ENCODE data around the gene PHLDA1. TPM values are rescaled to one million over a fixed set of nuclear protein-coding genes. Genes with fewer than 3 reads are reported as not detected.

PHLDA1 gene
- total RNA-seq, 1 donor from 2014 or later = 40.3 TPM

DNA sequence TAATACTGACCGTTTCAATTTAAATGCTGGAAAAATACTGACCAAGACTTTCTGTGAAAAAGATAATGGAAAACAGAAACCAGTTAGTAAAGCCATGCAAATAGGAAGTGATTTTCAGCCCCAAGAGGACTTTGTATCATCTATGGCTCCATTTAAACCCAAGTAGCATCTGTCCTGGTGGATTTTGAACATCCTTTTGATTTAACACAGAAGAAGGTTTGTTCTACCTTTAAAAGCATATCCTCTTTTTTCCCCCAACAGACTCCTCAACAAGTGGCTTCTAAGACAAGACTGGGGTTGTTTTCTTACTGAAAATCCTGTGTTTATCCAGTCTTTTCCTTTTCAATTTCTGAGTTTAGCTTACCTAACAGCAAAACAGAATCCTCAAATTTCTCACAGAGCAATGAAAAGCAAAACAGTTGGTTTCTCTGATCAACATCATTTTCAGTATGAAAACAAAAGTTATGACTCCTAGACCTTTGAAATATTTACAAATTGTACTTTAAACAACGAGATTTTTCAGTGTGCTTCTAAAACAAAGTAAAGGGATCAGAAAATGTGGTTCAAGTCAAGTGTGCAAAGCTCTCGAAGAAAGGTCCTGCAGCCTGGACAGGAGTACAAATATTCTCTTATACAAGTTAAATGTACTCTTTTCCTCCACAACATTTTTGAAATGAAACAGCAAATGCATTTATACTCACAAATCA is 2.9 kb downstream of the PHLDA1 start:
- intact Hi-C loops (cut with DNase I) = no loop called here
- Histone ChIP-seq H3K36me3 (no peaks in the 10 kb centered on the region), H3K4me1 (peaks cover 46% of the 10 kb centered on the region), H3K4me3 (peak overlapping the region; percentile 60 to 66), H3K9me3 (no peaks in the 10 kb centered on the region), H3K27me3 (no peaks in the 10 kb centered on the region), H3K27ac (peak overlapping the region; percentile 93)
- no peak for DNase-seq (ENCODE audit: extremely low spot score in 2 of 2)
- TF ChIP-seq POLR2AphosphoS5 (IDR thresholded peaks at IDR 0.05; ENCODE audit: insufficient read depth in 1 of 2, low read depth in 1 of 2) (no peak), POLR2A (IDR thresholded peaks at IDR 0.05) (no peak)
- TF ChIP-seq, protein P1, sequence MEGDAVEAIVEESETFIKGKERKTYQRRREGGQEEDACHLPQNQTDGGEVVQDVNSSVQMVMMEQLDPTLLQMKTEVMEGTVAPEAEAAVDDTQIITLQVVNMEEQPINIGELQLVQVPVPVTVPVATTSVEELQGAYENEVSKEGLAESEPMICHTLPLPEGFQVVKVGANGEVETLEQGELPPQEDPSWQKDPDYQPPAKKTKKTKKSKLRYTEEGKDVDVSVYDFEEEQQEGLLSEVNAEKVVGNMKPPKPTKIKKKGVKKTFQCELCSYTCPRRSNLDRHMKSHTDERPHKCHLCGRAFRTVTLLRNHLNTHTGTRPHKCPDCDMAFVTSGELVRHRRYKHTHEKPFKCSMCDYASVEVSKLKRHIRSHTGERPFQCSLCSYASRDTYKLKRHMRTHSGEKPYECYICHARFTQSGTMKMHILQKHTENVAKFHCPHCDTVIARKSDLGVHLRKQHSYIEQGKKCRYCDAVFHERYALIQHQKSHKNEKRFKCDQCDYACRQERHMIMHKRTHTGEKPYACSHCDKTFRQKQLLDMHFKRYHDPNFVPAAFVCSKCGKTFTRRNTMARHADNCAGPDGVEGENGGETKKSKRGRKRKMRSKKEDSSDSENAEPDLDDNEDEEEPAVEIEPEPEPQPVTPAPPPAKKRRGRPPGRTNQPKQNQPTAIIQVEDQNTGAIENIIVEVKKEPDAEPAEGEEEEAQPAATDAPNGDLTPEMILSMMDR (IDR thresholded peaks at IDR 0.05) = no peak

- intact Hi-C loops (cut with DNase I) = no loop called here
- Histone ChIP-seq H3K9me3 (no peaks in the 10 kb centered on the region), H3K27me3 (no peaks in the 10 kb centered on the region), H3K4me1 (peaks cover 38% of the 10 kb centered on the region), H3K36me3 (no peaks in the 10 kb centered on the region), H3K4me3 (no peak overlapping the region), H3K27ac (peak overlapping the region; percentile 5)
- no peak for DNase-seq (ENCODE audit: extremely low spot score in 2 of 2)
- TF ChIP-seq POLR2A (IDR thresholded peaks at IDR 0.05) (no peak), POLR2AphosphoS5 (IDR thresholded peaks at IDR 0.05; ENCODE audit: insufficient read depth in 1 of 2, low read depth in 1 of 2) (peak in 1 of 2 donors; percentile 26)
- TF ChIP-seq, protein P1 (IDR thresholded peaks at IDR 0.05) = no peak
Measured at GRCh38 chr12:76026643-76027063, 4.9 kb downstream of the PHLDA1 start.

- H3K4me3 ChIP-seq = no peak overlapping the region
- no peak for DNase-seq (ENCODE audit: extremely low spot score in 2 of 2)
- no peaks in the 10 kb centered on the region for H3K9me3 ChIP-seq
- H3K4me1 ChIP-seq = peaks cover 40% of the 10 kb centered on the region
- intact Hi-C loops (cut with DNase I) = no loop called here
- no peaks in the 10 kb centered on the region for H3K27me3 ChIP-seq
- H3K27ac ChIP-seq = peak overlapping the region; percentile 5
- TF ChIP-seq, protein P1 (IDR thresholded peaks at IDR 0.05) = no peak
- TF ChIP-seq POLR2A (IDR thresholded peaks at IDR 0.05) (no peak), POLR2AphosphoS5 (IDR thresholded peaks at IDR 0.05; ENCODE audit: insufficient read depth in 1 of 2, low read depth in 1 of 2) (no peak)
- no peaks in the 10 kb centered on the region for H3K36me3 ChIP-seq
Measured at GRCh38 chr12:76025601-76026575, 5.7 kb downstream of the PHLDA1 start.

DNA sequence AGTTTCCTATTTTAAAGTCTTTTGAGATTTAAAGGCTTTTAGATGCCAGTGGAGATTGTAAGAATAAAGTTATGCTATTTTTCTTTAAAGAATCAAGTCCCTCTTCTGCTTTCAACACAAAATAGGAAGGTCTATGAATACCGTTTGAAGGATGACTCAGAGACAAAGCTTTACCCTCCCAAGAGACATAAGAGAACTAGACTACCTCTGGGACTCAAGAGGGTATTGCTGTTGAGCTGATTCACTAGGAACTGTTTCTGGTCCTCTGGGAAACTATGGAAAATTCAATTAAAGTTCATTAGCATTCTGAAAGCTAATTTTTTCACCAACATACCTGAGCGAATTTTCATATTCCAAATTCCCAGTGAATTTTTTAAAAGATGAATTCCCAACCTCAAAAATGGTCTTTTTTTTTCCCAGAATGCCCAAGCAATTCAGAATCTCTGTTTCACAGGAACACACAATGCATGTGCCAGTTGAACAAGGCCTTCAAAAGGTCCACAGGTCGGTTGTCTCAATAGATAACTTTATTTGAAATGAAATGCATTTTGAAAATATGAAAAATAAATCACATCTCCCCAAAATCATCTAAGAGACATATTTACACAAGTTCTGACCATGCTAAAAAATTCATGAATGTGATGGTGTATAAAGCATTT is 6.5 kb downstream of the PHLDA1 start:
- peaks cover 48% of the 10 kb centered on the region for H3K4me1 ChIP-seq
- no peak overlapping the region for H3K4me3 ChIP-seq
- H3K27me3 ChIP-seq = no peaks in the 10 kb centered on the region
- intact Hi-C loops (cut with DNase I) = no loop called here
- DNase-seq (ENCODE audit: extremely low spot score in 2 of 2) = no peak
- H3K36me3 ChIP-seq = no peaks in the 10 kb centered on the region
- H3K27ac ChIP-seq = no peak overlapping the region
- H3K9me3 ChIP-seq = no peaks in the 10 kb centered on the region
- TF ChIP-seq POLR2A (IDR thresholded peaks at IDR 0.05) = no peak
- no peak for TF ChIP-seq POLR2AphosphoS5 (IDR thresholded peaks at IDR 0.05; ENCODE audit: insufficient read depth in 1 of 2, low read depth in 1 of 2)
- TF ChIP-seq, protein P1 (IDR thresholded peaks at IDR 0.05) = no peak

All from vagina (tissue), 2 donors.